Mammary epithelial cell (primary cell): ENCODE data around the gene SLCO2A1.

Experiments
- CTCF ChIP-seq, 2 donors: IDR thresholded peaks in 1 of 2; conservative IDR thresholded peaks in 1 of 2; 2 replicates each; pipeline ENCODE4 v1.5.1; 2011 to 2012; ENCODE audit warnings: inconsistent platforms in 2 of 2, low read length in 2 of 2, mild to moderate bottlenecking in 2 of 2, control low read depth in 1 of 2, low read depth in 1 of 2; ENCODE audit not compliant: insufficient read depth in 1 of 2; ENCODE audit errors: extremely low read depth in 1 of 2
- EZH2 ChIP-seq: IDR thresholded peaks from 2 replicates; pipeline ENCODE4 v1.6.1; 2012; ENCODE audit warnings: low read length, inconsistent platforms, borderline replicate concordance

- TF ChIP-seq CTCF (conservative IDR thresholded peaks at IDR 0.05 in 1 of 2, IDR thresholded peaks at IDR 0.05 in 1 of 2; ENCODE audit: extremely low read depth in 1 of 2, insufficient read depth in 1 of 2, low read depth in 1 of 2, low read length in 2 of 2) (no peak), EZH2 (no peak)
These were observed 142.5 kb downstream of the SLCO2A1 start for GRCh38 chr3:133887074-133887802.
